ENCODE measurements around the gene SETBP1. TPM values are rescaled to one million over a fixed set of nuclear protein-coding genes. Genes with fewer than 3 reads are reported as not detected.

The SETBP1 gene
- total RNA-seq, 1 experiment from 2014 or later = 14.0 TPM

GRCh38 chr18:44636241-44636640 is 44.4 kb upstream of the SETBP1 start:
- POLR2A ChIA-PET (ENCODE audit: low non-redundant PET) = no interaction called here
- H3K27ac ChIP-seq (ENCODE audit: low read depth, low read length, poor library complexity, severe bottlenecking) = no peak overlapping the region

GRCh38 chr18:44637210-44638033 is 43.3 kb upstream of the SETBP1 start:
- DNase-seq (ENCODE audit: low spot score) = no peak
- BruUV-seq (replicated peaks) = no TSS peak
- H3K27ac ChIP-seq (ENCODE audit: low read depth, low read length, poor library complexity, severe bottlenecking) = no peak overlapping the region
- no peaks in the 10 kb centered on the region for H3K9me3 ChIP-seq (ENCODE audit: low read depth, low read length, poor library complexity, severe bottlenecking)
- H3K4me3 ChIP-seq (ENCODE audit: low read depth, low read length, poor library complexity, severe bottlenecking) = no peak overlapping the region
- intact Hi-C loops (cut with micrococcal nuclease; ENCODE audit: unreplicated experiment) = no loop called here
- POLR2A ChIA-PET (ENCODE audit: low non-redundant PET) = interaction anchor here (0.6 kb wide), 1 partner anchor 38 kb away, joined by 3 read pairs; no protein-coding TSS in a partner anchor
- no peaks in the 10 kb centered on the region for H3K36me3 ChIP-seq (ENCODE audit: insufficient read depth, low read length, poor library complexity, severe bottlenecking)
- no peaks in the 10 kb centered on the region for H3K4me1 ChIP-seq (ENCODE audit: insufficient read depth, low read length, poor library complexity, severe bottlenecking)
- TF ChIP-seq EZH2 (IDR thresholded peaks at IDR 0.05; ENCODE audit: borderline replicate concordance, low read depth, low read length, poor library complexity, severe bottlenecking) = no peak
- TF ChIP-seq, protein P1, sequence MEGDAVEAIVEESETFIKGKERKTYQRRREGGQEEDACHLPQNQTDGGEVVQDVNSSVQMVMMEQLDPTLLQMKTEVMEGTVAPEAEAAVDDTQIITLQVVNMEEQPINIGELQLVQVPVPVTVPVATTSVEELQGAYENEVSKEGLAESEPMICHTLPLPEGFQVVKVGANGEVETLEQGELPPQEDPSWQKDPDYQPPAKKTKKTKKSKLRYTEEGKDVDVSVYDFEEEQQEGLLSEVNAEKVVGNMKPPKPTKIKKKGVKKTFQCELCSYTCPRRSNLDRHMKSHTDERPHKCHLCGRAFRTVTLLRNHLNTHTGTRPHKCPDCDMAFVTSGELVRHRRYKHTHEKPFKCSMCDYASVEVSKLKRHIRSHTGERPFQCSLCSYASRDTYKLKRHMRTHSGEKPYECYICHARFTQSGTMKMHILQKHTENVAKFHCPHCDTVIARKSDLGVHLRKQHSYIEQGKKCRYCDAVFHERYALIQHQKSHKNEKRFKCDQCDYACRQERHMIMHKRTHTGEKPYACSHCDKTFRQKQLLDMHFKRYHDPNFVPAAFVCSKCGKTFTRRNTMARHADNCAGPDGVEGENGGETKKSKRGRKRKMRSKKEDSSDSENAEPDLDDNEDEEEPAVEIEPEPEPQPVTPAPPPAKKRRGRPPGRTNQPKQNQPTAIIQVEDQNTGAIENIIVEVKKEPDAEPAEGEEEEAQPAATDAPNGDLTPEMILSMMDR (conservative IDR thresholded peaks at IDR 0.05; ENCODE audit: low read depth, low read length) = no peak
- CTCF ChIA-PET = no interaction called here
- no peaks in the 10 kb centered on the region for H3K27me3 ChIP-seq (replicated peaks; ENCODE audit: insufficient read depth, low read depth, low read length, poor library complexity)

More at GRCh38 chr18:44636241-44636640, 44.4 kb upstream of the SETBP1 start:
- Histone ChIP-seq H3K36me3 (ENCODE audit: insufficient read depth, low read length, poor library complexity, severe bottlenecking) (no peaks in the 10 kb centered on the region), H3K27me3 (replicated peaks; ENCODE audit: insufficient read depth, low read depth, low read length, poor library complexity) (no peaks in the 10 kb centered on the region), H3K4me3 (ENCODE audit: low read depth, low read length, poor library complexity, severe bottlenecking) (no peak overlapping the region), H3K4me1 (ENCODE audit: insufficient read depth, low read length, poor library complexity, severe bottlenecking) (no peaks in the 10 kb centered on the region), H3K9me3 (ENCODE audit: low read depth, low read length, poor library complexity, severe bottlenecking) (no peaks in the 10 kb centered on the region)
- CTCF ChIA-PET = no interaction called here
- TF ChIP-seq EZH2 (IDR thresholded peaks at IDR 0.05; ENCODE audit: borderline replicate concordance, low read depth, low read length, poor library complexity, severe bottlenecking) = no peak
- DNase-seq (ENCODE audit: low spot score) = no peak
- no TSS peak for BruUV-seq (replicated peaks)
- intact Hi-C loops (cut with micrococcal nuclease; ENCODE audit: unreplicated experiment) = no loop called here

DNA sequence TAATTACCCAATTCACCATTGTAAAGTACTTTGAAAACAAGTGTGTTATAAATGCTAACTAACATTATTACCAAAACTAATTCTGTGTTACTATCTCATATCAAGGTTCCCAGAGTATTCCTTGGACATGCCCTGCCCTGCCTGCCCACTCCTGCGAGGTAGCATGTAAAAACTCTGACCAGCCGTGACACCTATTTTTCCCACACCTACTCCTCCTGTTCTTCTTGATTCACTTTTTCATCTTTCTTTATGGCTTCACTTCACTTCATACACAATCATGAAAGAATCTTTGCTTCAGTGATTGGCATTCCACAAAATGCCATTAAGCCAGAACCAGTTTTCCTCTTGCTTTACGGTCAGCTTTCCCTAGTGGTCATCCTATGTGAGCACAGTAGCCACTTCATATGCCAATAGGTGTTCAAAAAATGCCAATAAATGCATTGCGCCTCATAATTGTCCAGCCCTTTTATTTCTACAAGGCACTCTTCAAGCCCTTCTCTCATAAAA is 42.6 kb upstream of the SETBP1 start:
- POLR2A ChIA-PET (ENCODE audit: low non-redundant PET) = no interaction called here
- H3K27ac ChIP-seq (ENCODE audit: low read depth, low read length, poor library complexity, severe bottlenecking) = no peak overlapping the region

More for the DNA sequence above, 42.6 kb upstream of the SETBP1 start:
- Histone ChIP-seq H3K4me3 (ENCODE audit: low read depth, low read length, poor library complexity, severe bottlenecking) (no peak overlapping the region), H3K9me3 (ENCODE audit: low read depth, low read length, poor library complexity, severe bottlenecking) (no peaks in the 10 kb centered on the region), H3K27me3 (replicated peaks; ENCODE audit: insufficient read depth, low read depth, low read length, poor library complexity) (no peaks in the 10 kb centered on the region), H3K4me1 (ENCODE audit: insufficient read depth, low read length, poor library complexity, severe bottlenecking) (no peaks in the 10 kb centered on the region), H3K36me3 (ENCODE audit: insufficient read depth, low read length, poor library complexity, severe bottlenecking) (no peaks in the 10 kb centered on the region)
- DNase-seq (ENCODE audit: low spot score) = no peak
- no peak for TF ChIP-seq EZH2 (IDR thresholded peaks at IDR 0.05; ENCODE audit: borderline replicate concordance, low read depth, low read length, poor library complexity, severe bottlenecking)
- TF ChIP-seq, protein P1 (conservative IDR thresholded peaks at IDR 0.05; ENCODE audit: low read depth, low read length) = no peak
- BruUV-seq (replicated peaks) = no TSS peak
- CTCF ChIA-PET = no interaction called here
- intact Hi-C loops (cut with micrococcal nuclease; ENCODE audit: unreplicated experiment) = no loop called here
